CD14-positive monocyte (primary cell): ENCODE measurements around the gene CDIPT. TPM values are rescaled to one million over a fixed set of nuclear protein-coding genes. Genes with fewer than 3 reads are reported as not detected.

ENCODE experiments used
- DNase-seq, 3 donors: peaks; one replicate each; pipeline ENCODE4 v3.0.0-alpha.2; 2011 to 2022
- H2AFZ ChIP-seq: 2 replicates; pipeline ENCODE4 v1.6.0; 2012; ENCODE audit warnings: mild to moderate bottlenecking, low read depth, low read length, inconsistent platforms; ENCODE audit not compliant: insufficient read depth, poor library complexity, severe bottlenecking
- H3K27ac ChIP-seq, 2 donors: 1 replicate in 1 of 2; 2 replicates in 1 of 2; pipeline ENCODE4 v1.5.1; 2012 to 2013; ENCODE audit warnings: low read length in 2 of 2, control low read depth in 1 of 2, inconsistent platforms in 1 of 2, low read depth in 1 of 2, mild to moderate bottlenecking in 1 of 2
- H3K27me3 ChIP-seq, 2 donors: one replicate each; pipeline versions ENCODE4 v1.6.0 to v1.6.1; 2011 to 2013; ENCODE audit warnings: low read length in 2 of 2; ENCODE audit not compliant: control insufficient read depth in 2 of 2, insufficient read depth in 2 of 2
- H3K36me3 ChIP-seq, 2 donors: replicated peaks in 1 of 2; 1 replicate in 1 of 2; 2 replicates in 1 of 2; pipeline versions ENCODE4 v1.5.1 to v1.6.1; 2012 to 2013; ENCODE audit warnings: low read length in 2 of 2, control low read depth in 1 of 2, inconsistent platforms in 1 of 2, mild to moderate bottlenecking in 1 of 2; ENCODE audit not compliant: insufficient read depth in 2 of 2, control insufficient read depth in 1 of 2
- H3K4me1 ChIP-seq, 2 donors: 1 replicate in 1 of 2; 2 replicates in 1 of 2; pipeline versions ENCODE4 v1.5.1 to v1.6.1; 2012 to 2013; ENCODE audit warnings: low read length in 2 of 2, control low read depth in 1 of 2, inconsistent platforms in 1 of 2, mild to moderate bottlenecking in 1 of 2, moderate library complexity in 1 of 2; ENCODE audit not compliant: insufficient read depth in 2 of 2, control insufficient read depth in 1 of 2
- H3K4me2 ChIP-seq: replicated peaks from 2 replicates; pipeline ENCODE3; 2012; ENCODE audit warnings: low read length, moderate library complexity, mild to moderate bottlenecking; ENCODE audit not compliant: poor library complexity, severe bottlenecking; ENCODE audit errors: extremely low read depth
- H3K4me3 ChIP-seq, 3 experiments: fragments of 200-600 bp in 1 of 3; sonication (generic) in 1 of 3; replicated peaks in 1 of 3; 1 replicate in 2 of 3; 2 replicates in 1 of 3; pipeline ENCODE4 v1.5.1; 2011 to 2013; ENCODE audit warnings: low read length in 3 of 3, mild to moderate bottlenecking in 3 of 3, control low read depth in 2 of 3, low read depth in 2 of 3, inconsistent platforms in 1 of 3, moderate library complexity in 1 of 3
- H3K79me2 ChIP-seq: 2 replicates; pipeline ENCODE4 v1.6.0; 2012; ENCODE audit warnings: mild to moderate bottlenecking, control low read depth, inconsistent platforms, low read length, moderate library complexity; ENCODE audit not compliant: insufficient read depth
- H3K9ac ChIP-seq: 2 replicates; pipeline ENCODE4 v1.6.0; 2017; ENCODE audit warnings: low read length, mild to moderate bottlenecking; ENCODE audit not compliant: insufficient read depth, poor library complexity, severe bottlenecking
- H3K9me3 ChIP-seq, 2 donors: replicated peaks in 1 of 2; 1 replicate in 1 of 2; 2 replicates in 1 of 2; pipeline versions ENCODE4 v1.5.1 to v1.6.1; 2012 to 2013; ENCODE audit warnings: low read length in 2 of 2, control low read depth in 1 of 2; ENCODE audit not compliant: control insufficient read depth in 1 of 2, insufficient read depth in 1 of 2
- H4K20me1 ChIP-seq: 2 replicates; pipeline ENCODE4 v1.6.0; 2012; ENCODE audit warnings: mild to moderate bottlenecking, low read length, control low read depth, moderate library complexity; ENCODE audit not compliant: insufficient read depth
- H3K27ac Mint-ChIP-seq, 7 donors: one replicate each; pipeline ENCODE4 v1.8.0; 2020; ENCODE audit warnings: mild to moderate bottlenecking in 7 of 7, mixed read lengths in 7 of 7, moderate library complexity in 6 of 7, inconsistent platforms in 2 of 7
- H3K27me3 Mint-ChIP-seq, 3 donors: one replicate each; pipeline ENCODE4 v1.8.0; 2021 to 2022; ENCODE audit warnings: low read depth in 3 of 3, mild to moderate bottlenecking in 3 of 3, mixed read lengths in 3 of 3, moderate library complexity in 3 of 3, inconsistent platforms in 1 of 3
- H3K36me3 Mint-ChIP-seq, 2 donors: one replicate each; pipeline ENCODE4 v1.8.0; 2020; ENCODE audit warnings: mixed read lengths in 2 of 2, inconsistent platforms in 1 of 2, mild to moderate bottlenecking in 1 of 2
- H3K4me1 Mint-ChIP-seq: one replicate; pipeline ENCODE4 v1.8.0; 2020; ENCODE audit warnings: mild to moderate bottlenecking, mixed read lengths
- H3K4me3 Mint-ChIP-seq, 2 donors: one replicate each; pipeline ENCODE4 v1.8.0; 2020; ENCODE audit warnings: mild to moderate bottlenecking in 2 of 2, mixed read lengths in 2 of 2, moderate library complexity in 1 of 2
- H3K9me3 Mint-ChIP-seq, 7 donors: one replicate each; pipeline ENCODE4 v1.8.0; 2020 to 2022; ENCODE audit warnings: mixed read lengths in 7 of 7, mild to moderate bottlenecking in 6 of 7, moderate library complexity in 6 of 7, inconsistent platforms in 2 of 7
- WGBS: methylation state at CpG from one replicate; pipeline ENCODE4 v1.1.5; 2013; ENCODE audit warnings: missing lambda C conversion rate; ENCODE audit not compliant: insufficient coverage; 5-methylcytosine and 5-hydroxymethylcytosine counted together
- intact Hi-C, 2 donors: fragments of 100-400 bp; cut with micrococcal nuclease; formaldehyde crosslinking; loops; one replicate each; pipeline versions ENCODE4 v1.15.0 to v1.15.1; 2023
- polyA plus RNA-seq, 3 donors: library from polyadenylated mRNA; depleted of rRNA in 1 of 3; unstranded in 2 of 3; stranded (reverse) in 1 of 3; fragments of 300-500 nt in 2 of 3; fragments of >200 nt in 1 of 3; fragmentation: Illumina TruSeq in 2 of 3; gene quantifications; 1 replicate in 2 of 3; 2 replicates in 1 of 3; pipeline ENCODE4 v1.2.3, GENCODE V29; 2012 to 2021
- TF ChIP-seq, protein P1 (sequence below): fragments of 200-600 bp; IDR thresholded peaks from one replicate; pipeline ENCODE4 v1.8.0; 2022; ENCODE audit warnings: antibody characterized with exemption, mild to moderate bottlenecking

CDIPT gene
- polyA plus RNA-seq, 3 donors = 67.2 to 98.8 (median 93.5) TPM

DNA sequence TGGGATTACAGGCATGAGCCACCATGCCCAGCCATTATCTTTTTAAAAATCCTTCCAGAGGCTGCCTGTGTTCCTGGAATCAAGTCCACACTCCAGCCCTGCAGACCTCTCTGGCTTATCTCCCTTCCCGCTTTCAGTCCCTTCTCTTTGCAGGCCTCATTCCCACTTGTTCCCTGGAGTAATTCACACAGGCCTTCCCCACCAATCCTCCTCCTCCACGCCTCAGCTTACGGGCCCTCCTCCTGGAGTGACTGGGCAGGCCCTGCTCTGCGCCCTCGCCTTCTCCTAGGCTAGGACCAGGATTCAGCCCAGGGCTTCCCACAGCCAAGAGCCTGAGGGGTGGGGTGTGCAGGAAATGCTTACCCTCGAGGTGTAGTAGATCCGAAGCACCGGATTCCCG, 2.8 kb downstream of the CDIPT start:
- TF ChIP-seq, protein P1, sequence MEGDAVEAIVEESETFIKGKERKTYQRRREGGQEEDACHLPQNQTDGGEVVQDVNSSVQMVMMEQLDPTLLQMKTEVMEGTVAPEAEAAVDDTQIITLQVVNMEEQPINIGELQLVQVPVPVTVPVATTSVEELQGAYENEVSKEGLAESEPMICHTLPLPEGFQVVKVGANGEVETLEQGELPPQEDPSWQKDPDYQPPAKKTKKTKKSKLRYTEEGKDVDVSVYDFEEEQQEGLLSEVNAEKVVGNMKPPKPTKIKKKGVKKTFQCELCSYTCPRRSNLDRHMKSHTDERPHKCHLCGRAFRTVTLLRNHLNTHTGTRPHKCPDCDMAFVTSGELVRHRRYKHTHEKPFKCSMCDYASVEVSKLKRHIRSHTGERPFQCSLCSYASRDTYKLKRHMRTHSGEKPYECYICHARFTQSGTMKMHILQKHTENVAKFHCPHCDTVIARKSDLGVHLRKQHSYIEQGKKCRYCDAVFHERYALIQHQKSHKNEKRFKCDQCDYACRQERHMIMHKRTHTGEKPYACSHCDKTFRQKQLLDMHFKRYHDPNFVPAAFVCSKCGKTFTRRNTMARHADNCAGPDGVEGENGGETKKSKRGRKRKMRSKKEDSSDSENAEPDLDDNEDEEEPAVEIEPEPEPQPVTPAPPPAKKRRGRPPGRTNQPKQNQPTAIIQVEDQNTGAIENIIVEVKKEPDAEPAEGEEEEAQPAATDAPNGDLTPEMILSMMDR = no peak
- Mint-ChIP-seq H3K4me3 (no peak overlapping the region), H3K27ac (no peak overlapping the region), H3K36me3 (peaks cover 33 to 40% of the 10 kb centered on the region in 2 donors), H3K27me3 (peaks cover 0 to 3% (median 2%) of the 10 kb centered on the region in 3 donors), H3K4me1 (peaks cover 23% of the 10 kb centered on the region), H3K9me3 (peaks cover 0 to 2% (median 0%) of the 10 kb centered on the region in 7 donors)
- H2AFZ ChIP-seq = no peak overlapping the region
- H3K4me2 ChIP-seq = no peak overlapping the region
- H3K9ac ChIP-seq = no peak overlapping the region
- peaks cover 30 to 34% of the 10 kb centered on the region in 2 donors for H3K36me3 ChIP-seq
- H3K4me3 ChIP-seq = no peak overlapping the region
- WGBS = 98% methylated on average over 5 of the region's 9 CpGs
- H3K79me2 ChIP-seq = peaks cover 23% of the 10 kb centered on the region
- DNase-seq = no peak
- H3K27ac ChIP-seq = no peak overlapping the region
- peaks cover 23% of the 10 kb centered on the region for H4K20me1 ChIP-seq
- intact Hi-C loops = loop anchor here (5.0 to 10.0 kb wide), 4 partner anchors 38 to 115 kb away; partner anchors contain the start of genes KCTD13 (in 1 of the 2), MVP (in 1 of the 2), PAGR1 (in 1 of the 2) and TAOK2 (in 1 of the 2)
- H3K27me3 ChIP-seq = no peaks in the 10 kb centered on the region
- peaks cover 13 to 24% of the 10 kb centered on the region in 2 donors for H3K4me1 ChIP-seq
- no peaks in the 10 kb centered on the region for H3K9me3 ChIP-seq

DNA sequence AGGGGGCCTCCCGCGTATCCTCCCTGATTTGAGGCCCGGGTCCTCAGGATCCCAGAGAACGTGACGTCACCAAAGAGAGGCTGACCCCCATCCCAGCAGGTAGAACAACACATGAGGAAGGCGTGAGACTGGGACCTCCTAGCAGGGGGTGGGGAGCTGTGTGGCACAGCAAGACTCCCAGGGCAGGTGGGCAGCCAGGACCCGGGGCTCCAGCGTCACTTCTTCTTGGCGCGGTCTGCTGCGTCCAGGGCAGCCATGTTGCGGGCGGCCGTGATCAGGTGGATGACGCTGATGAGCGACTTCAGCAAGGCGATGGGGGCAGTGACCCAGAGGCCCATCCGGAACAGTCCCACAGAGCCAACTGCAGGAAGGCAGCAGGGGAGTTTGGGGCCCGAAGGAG, 4.1 kb downstream of the CDIPT start:
- H3K9ac ChIP-seq = no peak overlapping the region
- no peak overlapping the region for H2AFZ ChIP-seq
- TF ChIP-seq, protein P1 = no peak
- H3K36me3 ChIP-seq = peaks cover 30 to 34% of the 10 kb centered on the region in 2 donors
- no peak overlapping the region for H3K4me3 ChIP-seq
- Mint-ChIP-seq H3K4me3 (no peak overlapping the region), H3K27me3 (peaks cover 0 to 3% (median 2%) of the 10 kb centered on the region in 3 donors), H3K4me1 (peaks cover 23% of the 10 kb centered on the region), H3K36me3 (peaks cover 33 to 40% of the 10 kb centered on the region in 2 donors), H3K9me3 (peaks cover 0 to 2% (median 0%) of the 10 kb centered on the region in 7 donors), H3K27ac (peak overlapping the region in 1 of 7 donors; percentile 66)
- WGBS = 95% methylated on average over 17 of the region's 19 CpGs
- H3K4me2 ChIP-seq = no peak overlapping the region
- intact Hi-C loops = no loop called here
- no peak overlapping the region for H3K27ac ChIP-seq
- no peak for DNase-seq
- H3K9me3 ChIP-seq = no peaks in the 10 kb centered on the region
- no peaks in the 10 kb centered on the region for H3K27me3 ChIP-seq
- H3K79me2 ChIP-seq = peaks cover 23% of the 10 kb centered on the region
- H3K4me1 ChIP-seq = peaks cover 13 to 24% of the 10 kb centered on the region in 2 donors
- H4K20me1 ChIP-seq = peaks cover 23% of the 10 kb centered on the region
